ENCODE data around the gene WDR53.
"Not testable (repeated sequence)": the region's sequence is repeated elsewhere in the genome, so short reads cannot be mapped to it uniquely, and the experiment has no call there.

WDR53 gene

GRCh38 chr3:196514913-196515621, 53.3 kb downstream of the WDR53 start, which contains the start of gene SMCO1:
Gene SMCO1, minus strand, starts transcription at chr3:196515346. Its CDS starts 137 bp downstream, at chr3:196515209.
- DNase-seq: no peak

DNA sequence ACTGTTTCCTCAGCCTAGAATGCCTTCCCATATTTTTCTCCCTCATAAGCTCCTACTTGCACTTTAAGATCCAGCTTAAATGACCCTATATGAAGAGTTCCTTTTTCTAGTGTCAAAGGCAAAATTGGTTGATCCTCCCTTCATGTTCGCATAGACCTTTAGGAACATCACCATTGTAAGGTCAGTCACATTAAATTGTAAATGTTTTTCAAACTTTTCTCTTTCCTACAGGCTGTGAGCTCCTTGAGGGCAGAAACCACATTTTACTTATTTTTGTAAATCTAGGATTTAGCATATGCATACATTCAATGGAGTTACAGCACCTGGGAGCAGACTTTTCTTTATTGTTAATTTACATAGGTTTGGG, 54.0 kb downstream of the WDR53 start:
- DNase-seq: no peak

GRCh38 chr3:196513697-196514349, 54.5 kb downstream of the WDR53 start:
- DNase-seq: no peak

DNA sequence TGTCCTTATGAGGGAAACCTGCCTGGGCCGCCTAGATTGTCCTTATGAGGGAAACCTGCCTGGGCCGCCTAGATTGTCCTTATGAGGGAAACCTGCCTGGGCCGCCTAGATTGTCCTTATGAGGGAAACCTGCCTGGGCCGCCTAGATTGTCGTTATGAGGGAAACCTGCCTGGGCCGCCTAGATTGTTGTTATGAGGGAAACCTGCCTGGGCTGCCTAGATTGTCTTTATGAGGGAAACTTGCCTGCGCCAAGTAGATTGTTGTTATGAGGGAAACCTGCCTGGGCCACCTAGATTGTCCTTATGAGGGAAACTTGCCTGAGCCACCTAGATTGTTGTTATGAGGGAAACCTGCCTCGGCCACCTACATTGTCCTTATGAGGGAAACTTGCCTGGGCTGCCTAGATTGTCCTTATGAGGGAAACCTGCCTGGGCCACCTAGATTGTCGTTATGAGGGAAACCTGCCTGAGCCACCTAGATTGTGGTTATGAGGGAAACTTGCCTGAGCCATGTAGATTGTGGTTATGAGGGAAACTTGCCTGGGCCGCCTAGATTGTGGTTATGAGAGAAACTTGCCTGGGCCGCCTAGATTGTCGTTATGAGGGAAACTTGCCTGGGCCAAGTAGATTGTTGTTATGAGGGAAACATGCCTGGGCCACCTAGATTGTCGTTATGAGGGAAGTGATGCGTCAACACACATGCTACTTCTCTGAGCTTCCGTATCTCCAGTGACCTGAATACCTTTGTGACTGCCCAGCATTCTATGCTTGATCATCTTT, 56.5 kb downstream of the WDR53 start:
- not testable (repeated sequence) for DNase-seq

- not testable (repeated sequence) for DNase-seq
Measured at GRCh38 chr3:196511108-196511507, 57.2 kb downstream of the WDR53 start.

DNA sequence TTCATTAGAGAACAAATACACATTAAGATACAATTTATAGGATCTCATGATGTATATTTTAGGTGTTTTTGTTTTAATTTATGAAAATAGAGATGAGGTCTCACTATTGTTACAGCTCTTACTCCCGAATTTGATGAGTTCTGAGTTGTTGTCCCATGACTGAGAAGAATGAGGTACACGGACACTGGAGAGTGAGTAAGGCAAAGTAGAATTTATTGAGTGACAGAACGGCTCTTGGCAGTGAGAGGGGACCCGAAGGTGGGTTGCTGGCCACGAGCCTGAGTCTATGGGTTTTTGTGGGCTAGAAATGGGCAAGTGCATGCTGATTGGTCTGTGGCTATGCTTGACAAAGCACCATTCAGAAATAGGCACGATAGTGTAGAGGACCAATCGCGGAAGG, 61.7 kb downstream of the WDR53 start:
- no peak for DNase-seq

DNA sequence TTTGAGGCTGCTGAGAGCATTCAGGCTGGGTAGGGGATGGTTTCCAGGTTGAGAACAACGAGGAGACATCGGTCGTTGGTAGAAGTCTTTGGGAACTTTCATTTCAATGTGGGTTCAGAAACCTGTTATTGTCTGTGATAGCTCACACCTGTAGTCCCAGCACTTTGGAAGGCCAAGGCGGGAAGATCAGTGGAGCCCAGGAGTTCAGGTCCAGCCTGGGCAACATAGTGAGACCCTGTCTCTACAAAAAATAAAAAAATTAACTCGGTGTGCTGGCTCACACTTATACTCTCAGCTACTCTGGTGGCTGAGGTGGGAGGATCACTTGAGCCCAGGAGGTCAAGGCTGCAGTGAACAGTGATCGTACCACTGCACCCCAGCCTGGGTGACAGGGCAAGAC, 63.8 kb downstream of the WDR53 start:
- DNase-seq: no peak

Measured in activated T-cell treated with anti-CD3 and anti-CD28 coated beads, Interleukin-2, amount 50 U/mL, for 48 hours (primary cell).